IPS DF 4.7 (cell line): ENCODE results near the gene EAPP.
"Not testable (repeated sequence)": the region's sequence is repeated elsewhere in the genome, so short reads cannot be mapped to it uniquely, and the experiment has no call there.

Source experiments
- DNase-seq: peaks from one replicate; pipeline ENCODE4 v3.0.0-alpha.2; 2013; ENCODE audit warnings: low spot score; ENCODE audit errors: extremely low read depth

EAPP gene

GRCh38 chr14:34484726-34485125, 54.8 kb downstream of the EAPP start:
- DNase-seq, result no peak

- no peak for DNase-seq
Measured at GRCh38 chr14:34482463-34482862, 57.0 kb downstream of the EAPP start.

GRCh38 chr14:34479694-34480093, 59.8 kb downstream of the EAPP start:
- DNase-seq, result no peak

GRCh38 chr14:34478261-34478660, 61.2 kb downstream of the EAPP start:
- no peak for DNase-seq

- DNase-seq, result not testable (repeated sequence)
Measured at GRCh38 chr14:34476036-34476435, 63.5 kb downstream of the EAPP start.

GRCh38 chr14:34475163-34475562, 64.3 kb downstream of the EAPP start:
- no peak for DNase-seq

GRCh38 chr14:34474187-34474679, 65.3 kb downstream of the EAPP start:
- no peak for DNase-seq

GRCh38 chr14:34472706-34473279, 66.7 kb downstream of the EAPP start:
- no peak for DNase-seq

- no peak for DNase-seq
Measured at GRCh38 chr14:34470319-34470718, 69.2 kb downstream of the EAPP start.

- DNase-seq, result no peak
Measured at GRCh38 chr14:34466691-34467090, 72.8 kb downstream of the EAPP start.
